WTC11 (cell line): ENCODE data around the gene SDHAF2.

Experiments
- AFF4 ChIP-seq: sonication (generic); formaldehyde crosslinking; IDR thresholded peaks from 2 replicates; pipeline ENCODE4 v1.8.1; 2023; ENCODE audit warnings: mild to moderate bottlenecking, missing genetic modification reagents, borderline replicate concordance
- ATF3 ChIP-seq: sonication (generic); formaldehyde crosslinking; conservative IDR thresholded peaks from 2 replicates; pipeline ENCODE4 v1.8.1; 2022; ENCODE audit warnings: mild to moderate bottlenecking, missing genetic modification reagents
- CREM ChIP-seq: sonication (generic); formaldehyde crosslinking; IDR thresholded peaks from 2 replicates; pipeline ENCODE4 v1.8.1; 2022; ENCODE audit warnings: mild to moderate bottlenecking, missing genetic modification reagents, moderate library complexity
- CTCF ChIP-seq: fragments of 200-600 bp; IDR thresholded peaks from 2 replicates; pipeline ENCODE4 v1.8.0; 2022; ENCODE audit warnings: antibody characterized with exemption
- E2F1 ChIP-seq: sonication (generic); formaldehyde crosslinking; IDR thresholded peaks from 2 replicates; pipeline ENCODE4 v1.8.0; 2022; ENCODE audit warnings: mild to moderate bottlenecking, missing genetic modification reagents
- E2F5 ChIP-seq: sonication (generic); formaldehyde crosslinking; IDR thresholded peaks from 2 replicates; pipeline ENCODE4 v1.8.1; 2022; ENCODE audit warnings: mild to moderate bottlenecking, moderate library complexity, missing genetic modification reagents
- HMGXB4 ChIP-seq: sonication (generic); formaldehyde crosslinking; IDR thresholded peaks from 2 replicates; pipeline ENCODE4 v1.8.1; 2023; ENCODE audit warnings: mild to moderate bottlenecking, moderate library complexity, missing genetic modification reagents
- JUN ChIP-seq: sonication (generic); formaldehyde crosslinking; IDR thresholded peaks from 2 replicates; pipeline ENCODE4 v1.8.0; 2023; ENCODE audit warnings: mild to moderate bottlenecking, missing genetic modification reagents
- NR3C1 ChIP-seq: sonication (generic); formaldehyde crosslinking; conservative IDR thresholded peaks from 2 replicates; pipeline ENCODE4 v1.8.1; 2023; ENCODE audit warnings: low read depth, mild to moderate bottlenecking, missing genetic modification reagents
- SP1 ChIP-seq: sonication (generic); formaldehyde crosslinking; conservative IDR thresholded peaks from 2 replicates; pipeline ENCODE4 v1.8.1; 2022; ENCODE audit warnings: missing genetic modification reagents
- ZNF281 ChIP-seq: sonication (generic); formaldehyde crosslinking; IDR thresholded peaks from 2 replicates; pipeline ENCODE4 v1.8.0; 2023; ENCODE audit warnings: mild to moderate bottlenecking, missing genetic modification reagents

GRCh38 chr11:61442616-61443015 is 12.7 kb downstream of the SDHAF2 start:
- no peak for TF ChIP-seq CTCF
- TF ChIP-seq AFF4 (CRISPR knock-in tag) = no peak
- no peak for TF ChIP-seq HMGXB4 (CRISPR knock-in tag)
- TF ChIP-seq E2F5 (CRISPR knock-in tag) = no peak
- TF ChIP-seq ATF3 (CRISPR knock-in tag) = no peak
- no peak for TF ChIP-seq JUN
- no peak for TF ChIP-seq NR3C1
- no peak for TF ChIP-seq E2F1 (CRISPR knock-in tag)
- TF ChIP-seq ZNF281 (CRISPR knock-in tag) = no peak
- no peak for TF ChIP-seq CREM
- no peak for TF ChIP-seq SP1 (CRISPR knock-in tag)
